ENCODE measurements around the gene OR1F1. TPM values are rescaled to one million over a fixed set of nuclear protein-coding genes. Genes with fewer than 3 reads are reported as not detected.

OR1F1 gene
- total RNA-seq, 1 experiment from 2014 or later: not detected

DNA sequence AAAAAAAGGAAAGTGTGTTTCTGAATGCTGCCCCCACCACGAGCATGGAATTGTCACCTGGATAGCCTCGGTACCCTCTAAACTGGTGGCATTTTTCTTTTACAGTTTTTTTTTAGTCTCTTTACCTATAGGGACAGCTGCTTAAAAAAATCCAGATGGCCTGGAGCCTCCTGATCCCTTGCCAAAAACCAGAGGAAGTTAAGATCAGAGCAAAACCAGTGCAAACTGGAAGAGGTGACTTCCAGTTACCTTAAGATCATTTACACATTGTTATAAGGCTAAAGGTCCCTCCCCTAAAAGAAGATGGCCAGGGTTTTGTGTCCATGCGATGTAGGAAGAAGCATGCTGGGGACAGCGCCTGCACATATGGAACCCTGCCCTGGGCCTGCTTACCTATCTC lies 65.0 kb downstream of the OR1F1 start:
- no peak overlapping the region for H3K23ac ChIP-seq (ENCODE audit: insufficient read length, low read depth, low read length)
- no peak overlapping the region for H2AFZ ChIP-seq (ENCODE audit: low read length)
- H3K23me2 ChIP-seq (ENCODE audit: insufficient read length, low read depth, low read length, poor library complexity, severe bottlenecking): no peaks in the 10 kb centered on the region
- no peak overlapping the region for H3K27ac ChIP-seq (ENCODE audit: insufficient read length, low read depth, low read length)
- H3K56ac ChIP-seq (ENCODE audit: insufficient read length, low read depth, low read length): no peak overlapping the region
- no peaks in the 10 kb centered on the region for H4K20me1 ChIP-seq (ENCODE audit: control insufficient read depth, insufficient read depth, insufficient read length)
- no peaks in the 10 kb centered on the region for H3K4me1 ChIP-seq (ENCODE audit: insufficient read depth, low read length)
- H4K5ac ChIP-seq (ENCODE audit: insufficient read length, low read depth, low read length): no peak overlapping the region
- H2BK20ac ChIP-seq (ENCODE audit: low read depth, low read length, poor library complexity, severe bottlenecking): no peak overlapping the region
- H2BK15ac ChIP-seq (ENCODE audit: low read depth, low read length): no peak overlapping the region
- TF ChIP-seq, protein P1, sequence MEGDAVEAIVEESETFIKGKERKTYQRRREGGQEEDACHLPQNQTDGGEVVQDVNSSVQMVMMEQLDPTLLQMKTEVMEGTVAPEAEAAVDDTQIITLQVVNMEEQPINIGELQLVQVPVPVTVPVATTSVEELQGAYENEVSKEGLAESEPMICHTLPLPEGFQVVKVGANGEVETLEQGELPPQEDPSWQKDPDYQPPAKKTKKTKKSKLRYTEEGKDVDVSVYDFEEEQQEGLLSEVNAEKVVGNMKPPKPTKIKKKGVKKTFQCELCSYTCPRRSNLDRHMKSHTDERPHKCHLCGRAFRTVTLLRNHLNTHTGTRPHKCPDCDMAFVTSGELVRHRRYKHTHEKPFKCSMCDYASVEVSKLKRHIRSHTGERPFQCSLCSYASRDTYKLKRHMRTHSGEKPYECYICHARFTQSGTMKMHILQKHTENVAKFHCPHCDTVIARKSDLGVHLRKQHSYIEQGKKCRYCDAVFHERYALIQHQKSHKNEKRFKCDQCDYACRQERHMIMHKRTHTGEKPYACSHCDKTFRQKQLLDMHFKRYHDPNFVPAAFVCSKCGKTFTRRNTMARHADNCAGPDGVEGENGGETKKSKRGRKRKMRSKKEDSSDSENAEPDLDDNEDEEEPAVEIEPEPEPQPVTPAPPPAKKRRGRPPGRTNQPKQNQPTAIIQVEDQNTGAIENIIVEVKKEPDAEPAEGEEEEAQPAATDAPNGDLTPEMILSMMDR (conservative IDR thresholded peaks at IDR 0.05): no peak
- peaks cover 19% of the 10 kb centered on the region for H3K27me3 Mint-ChIP-seq (ENCODE audit: low read depth)
- H2AK5ac ChIP-seq (ENCODE audit: insufficient read length, low read length): no peak overlapping the region
- H3K79me1 ChIP-seq (ENCODE audit: insufficient read depth, low read depth, low read length, poor library complexity, severe bottlenecking): no peaks in the 10 kb centered on the region
- H3K4me1 Mint-ChIP-seq: no peaks in the 10 kb centered on the region
- no peak overlapping the region for H3K14ac ChIP-seq (ENCODE audit: insufficient read depth, low read length)
- peak overlapping the region in 1 of 3 experiments; percentile 79; a peak in 1 of 7 replicates for H3K27ac Mint-ChIP-seq
- no peak overlapping the region for H3K18ac ChIP-seq (ENCODE audit: insufficient read length, low read depth, low read length)
- H3K4me3 Mint-ChIP-seq: no peak overlapping the region
- H2BK5ac ChIP-seq (ENCODE audit: insufficient read length, low read length): no peak overlapping the region
- no peak overlapping the region for H4K8ac ChIP-seq (replicated peaks; ENCODE audit: insufficient read length, low read depth, low read length)
- H3K9me3 Mint-ChIP-seq: peaks cover 51 to 65% of the 10 kb centered on the region in 2 experiments
- H3K79me2 ChIP-seq (ENCODE audit: insufficient read depth, low read length): no peaks in the 10 kb centered on the region
- H3K4ac ChIP-seq (ENCODE audit: low read depth, low read length): no peak overlapping the region
- H3K9ac ChIP-seq (ENCODE audit: extremely low read depth, insufficient read length, low read length): no peak overlapping the region
- H3K27me3 ChIP-seq (ENCODE audit: insufficient read depth, low read length): no peaks in the 10 kb centered on the region
- peaks cover 7% of the 10 kb centered on the region for H3K9me3 ChIP-seq (ENCODE audit: control insufficient read depth, low read depth, low read length)
- H2BK12ac ChIP-seq (ENCODE audit: insufficient read length, low read depth, low read length): no peak overlapping the region
- no peak overlapping the region for H4K91ac ChIP-seq (ENCODE audit: insufficient read length, low read depth, low read length)
- DNase-seq: no peak
- WGBS (ENCODE audit: extremely low coverage, insufficient read length, low lambda C conversion rate): no CpG with 5 or more reads among the region's 4 CpGs
- H2BK120ac ChIP-seq (ENCODE audit: low read depth, low read length, poor library complexity, severe bottlenecking): no peak overlapping the region
- H3T11ph ChIP-seq (ENCODE audit: low read length): no peak overlapping the region
- H3K36me3 Mint-ChIP-seq (ENCODE audit: insufficient read depth in 1 of 3, low read depth in 3 of 3): peaks cover 0 to 3% (median 0%) of the 10 kb centered on the region in 3 experiments; a peak in 2 of 7 replicates
- no peak overlapping the region for H3K4me2 ChIP-seq (ENCODE audit: insufficient read depth, insufficient read length, low read length)
